Measurements from ENCODE around the gene SLC35E1.
"Not testable (repeated sequence)": the region's sequence is repeated elsewhere in the genome, so short reads cannot be mapped to it uniquely, and the experiment has no call there.

The SLC35E1 gene

DNA sequence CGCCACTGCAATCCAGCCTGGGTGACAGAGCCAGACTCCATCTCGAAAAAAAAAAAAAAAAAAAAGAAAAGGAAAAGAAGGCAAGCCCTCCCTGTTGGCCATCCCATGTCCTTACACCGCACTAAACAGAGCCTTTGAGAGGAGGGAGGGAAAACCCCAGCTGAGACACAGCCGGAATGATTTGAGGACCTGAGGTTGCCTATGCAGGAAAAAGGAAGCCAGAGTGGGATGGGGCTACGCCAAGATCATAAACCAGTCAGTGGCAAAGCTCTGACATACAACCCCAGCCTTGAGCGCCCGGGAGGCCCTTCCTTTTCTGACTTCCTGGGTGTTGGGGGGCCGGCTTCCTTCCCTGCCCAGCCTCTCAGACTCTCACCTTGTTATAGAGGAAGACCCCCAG, 17.4 kb downstream of the SLC35E1 start:
- H3K4me2 ChIP-seq (ENCODE audit: low read length), result no peak overlapping the region

GRCh38 chr19:16551902-16552301, 20.3 kb downstream of the SLC35E1 start:
- not testable (repeated sequence) for H2AFZ ChIP-seq (ENCODE audit: low read depth, low read length); H4K20me1 ChIP-seq (ENCODE audit: insufficient read depth, low read length); H3K4me3 ChIP-seq (ENCODE audit: low read length); H3K4me1 ChIP-seq (ENCODE audit: low read length); H3K27ac ChIP-seq (ENCODE audit: low read length); H3K9ac ChIP-seq (ENCODE audit: low read length); H3K4me2 ChIP-seq (ENCODE audit: low read length); H3K9me3 ChIP-seq (ENCODE audit: insufficient read depth, low read length); H3K27me3 ChIP-seq (ENCODE audit: low read depth, low read length); H3K79me2 ChIP-seq (ENCODE audit: low read length)
- peaks cover 33% of the 10 kb centered on the region for H3K36me3 ChIP-seq (replicated peaks; ENCODE audit: low read depth, low read length)

More for the DNA sequence above, 17.4 kb downstream of the SLC35E1 start:
- Histone ChIP-seq H3K9me3 (ENCODE audit: insufficient read depth, low read length) (no peaks in the 10 kb centered on the region), H2AFZ (ENCODE audit: low read depth, low read length) (no peak overlapping the region), H3K4me1 (ENCODE audit: low read length) (no peaks in the 10 kb centered on the region), H3K9ac (ENCODE audit: low read length) (no peak overlapping the region), H3K27me3 (ENCODE audit: low read depth, low read length) (no peaks in the 10 kb centered on the region), H3K4me3 (ENCODE audit: low read length) (no peak overlapping the region), H3K27ac (ENCODE audit: low read length) (no peak overlapping the region), H4K20me1 (ENCODE audit: insufficient read depth, low read length) (no peaks in the 10 kb centered on the region), H3K79me2 (ENCODE audit: low read length) (no peaks in the 10 kb centered on the region), H3K36me3 (replicated peaks; ENCODE audit: low read depth, low read length) (peaks cover 41% of the 10 kb centered on the region)
- TF ChIP-seq, protein P1, sequence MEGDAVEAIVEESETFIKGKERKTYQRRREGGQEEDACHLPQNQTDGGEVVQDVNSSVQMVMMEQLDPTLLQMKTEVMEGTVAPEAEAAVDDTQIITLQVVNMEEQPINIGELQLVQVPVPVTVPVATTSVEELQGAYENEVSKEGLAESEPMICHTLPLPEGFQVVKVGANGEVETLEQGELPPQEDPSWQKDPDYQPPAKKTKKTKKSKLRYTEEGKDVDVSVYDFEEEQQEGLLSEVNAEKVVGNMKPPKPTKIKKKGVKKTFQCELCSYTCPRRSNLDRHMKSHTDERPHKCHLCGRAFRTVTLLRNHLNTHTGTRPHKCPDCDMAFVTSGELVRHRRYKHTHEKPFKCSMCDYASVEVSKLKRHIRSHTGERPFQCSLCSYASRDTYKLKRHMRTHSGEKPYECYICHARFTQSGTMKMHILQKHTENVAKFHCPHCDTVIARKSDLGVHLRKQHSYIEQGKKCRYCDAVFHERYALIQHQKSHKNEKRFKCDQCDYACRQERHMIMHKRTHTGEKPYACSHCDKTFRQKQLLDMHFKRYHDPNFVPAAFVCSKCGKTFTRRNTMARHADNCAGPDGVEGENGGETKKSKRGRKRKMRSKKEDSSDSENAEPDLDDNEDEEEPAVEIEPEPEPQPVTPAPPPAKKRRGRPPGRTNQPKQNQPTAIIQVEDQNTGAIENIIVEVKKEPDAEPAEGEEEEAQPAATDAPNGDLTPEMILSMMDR (IDR thresholded peaks at IDR 0.05; ENCODE audit: low read depth, low read length), result no peak
- no peak for TF ChIP-seq EZH2phosphoT487 (IDR thresholded peaks at IDR 0.05; ENCODE audit: low read depth)

DNA sequence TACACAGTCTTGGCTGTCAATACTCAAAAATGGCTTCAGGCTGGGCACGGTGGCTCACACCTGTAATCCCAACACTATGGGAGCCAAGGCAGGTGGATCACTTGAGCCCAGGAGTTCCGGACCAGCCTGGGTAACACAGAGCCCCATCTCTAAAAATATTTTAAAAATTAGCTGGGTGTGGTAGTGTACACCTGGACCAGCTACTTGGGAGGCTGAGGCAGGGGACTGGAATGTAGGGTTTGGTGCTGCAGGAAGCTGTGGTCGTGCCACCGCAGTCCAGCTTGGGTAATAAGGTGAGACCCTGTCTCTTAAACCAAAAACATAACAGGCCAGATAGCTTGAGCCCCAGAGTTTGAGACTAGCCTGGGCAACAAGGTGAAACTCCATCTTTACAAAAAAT, 23.3 kb downstream of the SLC35E1 start:
- peaks cover under 1% of the 10 kb centered on the region for H3K4me1 ChIP-seq (ENCODE audit: low read length)
- no peaks in the 10 kb centered on the region for H3K27me3 ChIP-seq (ENCODE audit: low read depth, low read length)
- H3K9me3 ChIP-seq (ENCODE audit: insufficient read depth, low read length), result no peaks in the 10 kb centered on the region
- TF ChIP-seq EZH2phosphoT487 (IDR thresholded peaks at IDR 0.05; ENCODE audit: low read depth), result no peak
- TF ChIP-seq, protein P1 (IDR thresholded peaks at IDR 0.05; ENCODE audit: low read depth, low read length), result no peak
- no peak overlapping the region for H3K4me2 ChIP-seq (ENCODE audit: low read length)
- H3K4me3 ChIP-seq (ENCODE audit: low read length), result no peak overlapping the region
- H4K20me1 ChIP-seq (ENCODE audit: insufficient read depth, low read length), result no peaks in the 10 kb centered on the region
- peaks cover 10% of the 10 kb centered on the region for H3K79me2 ChIP-seq (ENCODE audit: low read length)
- no peak overlapping the region for H3K9ac ChIP-seq (ENCODE audit: low read length)
- H2AFZ ChIP-seq (ENCODE audit: low read depth, low read length), result no peak overlapping the region
- H3K27ac ChIP-seq (ENCODE audit: low read length), result no peak overlapping the region
- peaks cover 19% of the 10 kb centered on the region for H3K36me3 ChIP-seq (replicated peaks; ENCODE audit: low read depth, low read length)

- Histone ChIP-seq H2AFZ (ENCODE audit: low read depth, low read length) (no peak overlapping the region), H3K27me3 (ENCODE audit: low read depth, low read length) (no peaks in the 10 kb centered on the region), H3K36me3 (replicated peaks; ENCODE audit: low read depth, low read length) (peaks cover 14% of the 10 kb centered on the region), H4K20me1 (ENCODE audit: insufficient read depth, low read length) (peaks cover 17% of the 10 kb centered on the region), H3K27ac (ENCODE audit: low read length) (no peak overlapping the region), H3K9ac (ENCODE audit: low read length) (no peak overlapping the region), H3K4me2 (ENCODE audit: low read length) (no peak overlapping the region), H3K4me1 (ENCODE audit: low read length) (peaks cover 16% of the 10 kb centered on the region), H3K79me2 (ENCODE audit: low read length) (peaks cover 51% of the 10 kb centered on the region), H3K9me3 (ENCODE audit: insufficient read depth, low read length) (no peaks in the 10 kb centered on the region), H3K4me3 (ENCODE audit: low read length) (no peak overlapping the region)
- TF ChIP-seq, protein P1 (IDR thresholded peaks at IDR 0.05; ENCODE audit: low read depth, low read length), result no peak
- TF ChIP-seq EZH2phosphoT487 (IDR thresholded peaks at IDR 0.05; ENCODE audit: low read depth), result no peak
Measured at GRCh38 chr19:16544473-16545231, 27.6 kb downstream of the SLC35E1 start.

DNA sequence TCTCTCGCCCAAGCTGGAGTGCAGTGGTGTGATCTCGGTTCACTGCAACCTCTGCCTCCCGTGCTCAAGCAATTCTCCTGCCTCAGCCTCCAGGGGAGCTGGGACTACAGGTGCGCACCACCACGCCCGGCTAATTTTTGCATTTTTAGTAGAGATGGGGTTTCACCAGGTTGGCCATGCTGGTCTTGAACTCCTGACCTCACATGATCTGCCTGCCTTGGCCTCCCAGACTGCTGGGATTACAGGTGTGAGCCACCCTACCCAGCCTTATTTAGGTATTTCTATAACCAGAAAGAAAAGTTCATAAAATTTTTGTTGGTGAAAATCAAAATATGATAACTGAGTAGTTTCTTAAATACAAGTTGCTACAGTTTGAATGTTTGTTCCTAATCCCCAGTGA, 28.5 kb downstream of the SLC35E1 start:
- Histone ChIP-seq H3K4me2 (ENCODE audit: low read length) (peak overlapping the region; percentile 95), H3K79me2 (ENCODE audit: low read length) (peaks cover 61% of the 10 kb centered on the region), H3K9ac (ENCODE audit: low read length) (peak overlapping the region; percentile 84; the same call in 1 of the 2 replicates), H3K4me1 (ENCODE audit: low read length) (peaks cover 16% of the 10 kb centered on the region), H3K36me3 (replicated peaks; ENCODE audit: low read depth, low read length) (peaks cover 22% of the 10 kb centered on the region), H3K4me3 (ENCODE audit: low read length) (peak overlapping the region; percentile 96), H4K20me1 (ENCODE audit: insufficient read depth, low read length) (peaks cover 19% of the 10 kb centered on the region)
- not testable (repeated sequence) for H3K27ac ChIP-seq (ENCODE audit: low read length); H3K9me3 ChIP-seq (ENCODE audit: insufficient read depth, low read length); H2AFZ ChIP-seq (ENCODE audit: low read depth, low read length); H3K27me3 ChIP-seq (ENCODE audit: low read depth, low read length)

Measured in OCI-LY3 (cell line).